OCI-LY3 (cell line): ENCODE results near the gene NAT10.

Experiments used
- H2AFZ ChIP-seq: fragments of 200-600, 300-600 bp; shearing (Covaris generic); 2 replicates; pipeline ENCODE4 v1.6.0; 2014; ENCODE audit warnings: antibody characterized with exemption, low read depth, low read length
- H3K27ac ChIP-seq: fragments of 200-600, 300-600 bp; sonication (generic); 2 replicates; pipeline ENCODE4 v1.5.1; 2014; ENCODE audit warnings: mild to moderate bottlenecking, low read length, moderate library complexity, mixed read lengths
- H3K27me3 ChIP-seq: fragments of 200-600, 300-600 bp; sonication (generic); 2 replicates; pipeline ENCODE4 v1.6.1; 2014; ENCODE audit warnings: low read depth, low read length, mixed read lengths
- H3K36me3 ChIP-seq: fragments of 200-600, 300-600 bp; sonication (generic); replicated peaks from 2 replicates; pipeline ENCODE3; 2014; ENCODE audit warnings: low read depth, low read length, mixed read lengths
- H3K4me1 ChIP-seq: fragments of 300-600, 200-600 bp; sonication (generic); 2 replicates; pipeline ENCODE4 v1.6.1; 2014; ENCODE audit warnings: low read length, mixed read lengths
- H3K4me2 ChIP-seq: fragments of 200-600, 300-600 bp; sonication (generic); 2 replicates; pipeline ENCODE4 v1.6.1; 2014; ENCODE audit warnings: low read length, mixed read lengths
- H3K4me3 ChIP-seq: fragments of 300-600, 200-600 bp; sonication (generic); 2 replicates; pipeline ENCODE4 v1.5.1; 2014; ENCODE audit warnings: antibody characterized with exemption, mild to moderate bottlenecking, low read length, moderate library complexity
- H3K79me2 ChIP-seq: fragments of 300-600, 200-600 bp; shearing (Covaris generic); 2 replicates; pipeline ENCODE4 v1.6.1; 2014; ENCODE audit warnings: mild to moderate bottlenecking, low read length, mixed read lengths
- H3K9ac ChIP-seq: fragments of 300-600, 200-600 bp; shearing (Covaris generic); 2 replicates; pipeline ENCODE4 v1.6.0; 2014; ENCODE audit warnings: mild to moderate bottlenecking, low read length, moderate library complexity
- H3K9me3 ChIP-seq: fragments of 200-600, 300-600 bp; shearing (Covaris generic); 2 replicates; pipeline ENCODE4 v1.6.1; 2014; ENCODE audit warnings: low read length, mixed read lengths; ENCODE audit not compliant: insufficient read depth
- H4K20me1 ChIP-seq: fragments of 200-600, 300-600 bp; sonication (generic); 2 replicates; pipeline ENCODE4 v1.6.1; 2016; ENCODE audit warnings: low read length, mixed read lengths; ENCODE audit not compliant: insufficient read depth
- CTCF ChIP-seq: fragments of 200-600, 300-600 bp; sonication (generic); IDR thresholded peaks from 2 replicates; pipeline ENCODE4 v1.5.1; 2014; ENCODE audit warnings: antibody characterized with exemption, low read length, low read depth
- EZH2phosphoT487 ChIP-seq: fragments of 200-600 bp; shearing (Covaris generic); IDR thresholded peaks from 2 replicates; pipeline ENCODE4 v1.6.1; 2018; ENCODE audit warnings: antibody characterized with exemption, mixed run types, low read depth

The NAT10 gene

GRCh38 chr11:34126959-34127848 lies 21.8 kb downstream of the NAT10 start:
- Histone ChIP-seq H3K9ac (no peak overlapping the region), H2AFZ (no peak overlapping the region), H4K20me1 (no peaks in the 10 kb centered on the region), H3K9me3 (no peaks in the 10 kb centered on the region), H3K4me1 (peaks cover 24% of the 10 kb centered on the region), H3K27ac (no peak overlapping the region), H3K27me3 (no peaks in the 10 kb centered on the region), H3K4me2 (no peak overlapping the region), H3K36me3 (peaks cover 74% of the 10 kb centered on the region), H3K79me2 (no peaks in the 10 kb centered on the region), H3K4me3 (no peak overlapping the region)
- TF ChIP-seq CTCF (no peak), EZH2phosphoT487 (no peak)

GRCh38 chr11:34128824-34129223 lies 23.4 kb downstream of the NAT10 start:
- Histone ChIP-seq H3K4me3 (no peak overlapping the region), H3K9ac (no peak overlapping the region), H3K27ac (no peak overlapping the region), H3K4me2 (no peak overlapping the region), H2AFZ (no peak overlapping the region), H3K79me2 (peaks cover 2% of the 10 kb centered on the region; the same call in 1 of the 2 replicates), H4K20me1 (no peaks in the 10 kb centered on the region), H3K9me3 (no peaks in the 10 kb centered on the region), H3K36me3 (peaks cover 75% of the 10 kb centered on the region), H3K27me3 (no peaks in the 10 kb centered on the region), H3K4me1 (peaks cover 40% of the 10 kb centered on the region)
- no peak for TF ChIP-seq EZH2phosphoT487
- TF ChIP-seq CTCF: no peak

- Histone ChIP-seq H3K9ac (no peak overlapping the region), H3K4me2 (peak overlapping the region; percentile 0; the same call in 1 of the 2 replicates), H3K27ac (peak overlapping the region; percentile 100; the same call in 1 of the 2 replicates), H3K9me3 (no peaks in the 10 kb centered on the region), H3K79me2 (peaks cover 14% of the 10 kb centered on the region), H3K36me3 (peaks cover 78% of the 10 kb centered on the region), H3K27me3 (no peaks in the 10 kb centered on the region), H2AFZ (no peak overlapping the region), H3K4me1 (peaks cover 69% of the 10 kb centered on the region), H3K4me3 (no peak overlapping the region), H4K20me1 (0 out of 2 replicates have a peak, but pooled peaks cover 2% of the 10 kb centered on the region)
- TF ChIP-seq CTCF (no peak), EZH2phosphoT487 (no peak)
Observed at GRCh38 chr11:34132261-34132965, 27.0 kb downstream of the NAT10 start.

- peak overlapping the region; percentile 61 for H3K4me3 ChIP-seq
- H3K9me3 ChIP-seq: no peaks in the 10 kb centered on the region
- peak overlapping the region; percentile 88 for H3K4me2 ChIP-seq
- 0 out of 2 replicates have a peak, but pooled peaks cover 2% of the 10 kb centered on the region for H4K20me1 ChIP-seq
- H3K9ac ChIP-seq: peak overlapping the region; percentile 88
- TF ChIP-seq CTCF (no peak), EZH2phosphoT487 (no peak)
- peaks cover 69% of the 10 kb centered on the region for H3K4me1 ChIP-seq
- peaks cover 85% of the 10 kb centered on the region for H3K36me3 ChIP-seq
- H2AFZ ChIP-seq: no peak overlapping the region
- peaks cover 19% of the 10 kb centered on the region for H3K79me2 ChIP-seq
- peak overlapping the region; percentile 100 for H3K27ac ChIP-seq
- no peaks in the 10 kb centered on the region for H3K27me3 ChIP-seq
Observed at GRCh38 chr11:34134765-34135164, 29.3 kb downstream of the NAT10 start.
